Peyer's patch (tissue), 4 donors: ENCODE results near the gene ARHGAP35.

Experiments
- CTCF ChIP-seq, 6 experiments: fragments of 450-650 bp in 4 of 6; fragments of 200-600 bp in 2 of 6; sonication (generic) in 1 of 6; IDR thresholded peaks; one replicate each; pipeline ENCODE4 v1.5.1; 2017 to 2019; ENCODE audit warnings: antibody characterized with exemption in 6 of 6, mild to moderate bottlenecking in 3 of 6, moderate library complexity in 1 of 6
- POLR2A ChIP-seq, 2 donors: fragments of 450-650 bp; IDR thresholded peaks; one replicate each; pipeline ENCODE4 v1.5.1; 2017; ENCODE audit warnings: antibody characterized with exemption in 2 of 2, mild to moderate bottlenecking in 2 of 2, moderate library complexity in 2 of 2

GRCh38 chr19:46828484-46828883, 32.3 kb upstream of the ARHGAP35 start:
- TF ChIP-seq POLR2A (IDR thresholded peaks at IDR 0.05), result no peak
- no peak for TF ChIP-seq CTCF (IDR thresholded peaks at IDR 0.05)
